UCSD-AML1 (cell line): ENCODE data around the gene SLC22A7.

Experiments
- DNase-seq: peaks from one replicate; lab custom pipeline; 2025; ENCODE audit not compliant: unreplicated experiment; lab: John Stamatoyannopoulos, UW

SLC22A7 gene, protein sequence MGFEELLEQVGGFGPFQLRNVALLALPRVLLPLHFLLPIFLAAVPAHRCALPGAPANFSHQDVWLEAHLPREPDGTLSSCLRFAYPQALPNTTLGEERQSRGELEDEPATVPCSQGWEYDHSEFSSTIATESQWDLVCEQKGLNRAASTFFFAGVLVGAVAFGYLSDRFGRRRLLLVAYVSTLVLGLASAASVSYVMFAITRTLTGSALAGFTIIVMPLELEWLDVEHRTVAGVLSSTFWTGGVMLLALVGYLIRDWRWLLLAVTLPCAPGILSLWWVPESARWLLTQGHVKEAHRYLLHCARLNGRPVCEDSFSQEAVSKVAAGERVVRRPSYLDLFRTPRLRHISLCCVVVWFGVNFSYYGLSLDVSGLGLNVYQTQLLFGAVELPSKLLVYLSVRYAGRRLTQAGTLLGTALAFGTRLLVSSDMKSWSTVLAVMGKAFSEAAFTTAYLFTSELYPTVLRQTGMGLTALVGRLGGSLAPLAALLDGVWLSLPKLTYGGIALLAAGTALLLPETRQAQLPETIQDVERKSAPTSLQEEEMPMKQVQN

GRCh38 chr6:43297644-43298564, at the start of gene SLC22A7:
TSS of gene SLC22A7 (plus strand) at chr6:43298260. CDS start at chr6:43298359, 99 bp downstream.
- DNase-seq = no peak

DNA sequence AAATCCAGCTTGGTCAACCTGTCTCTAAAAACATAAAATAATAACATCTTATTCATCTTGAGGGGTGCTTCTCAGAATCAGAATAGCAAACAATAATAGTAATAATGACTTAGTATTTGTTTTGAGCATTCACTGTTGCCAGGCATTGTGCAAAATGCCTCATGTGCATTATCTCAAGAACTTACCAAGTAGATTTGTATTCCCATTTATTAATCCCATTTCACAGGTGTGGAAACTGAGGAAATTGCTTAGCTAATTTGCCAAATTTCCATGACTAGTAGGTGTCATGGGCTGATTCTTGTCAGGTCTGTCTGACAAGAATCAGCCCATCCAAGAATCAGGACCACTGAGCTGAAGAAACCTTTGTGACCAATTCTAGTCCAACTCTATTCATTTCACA, 49.3 kb upstream of the SLC22A7 start:
- no peak for DNase-seq

GRCh38 chr6:43250992-43251373, 47.1 kb upstream of the SLC22A7 start:
- DNase-seq = no peak

GRCh38 chr6:43253401-43253800, 44.7 kb upstream of the SLC22A7 start:
- DNase-seq = no peak

- no peak for DNase-seq
Measured at GRCh38 chr6:43254138-43254817, 43.8 kb upstream of the SLC22A7 start.

DNA sequence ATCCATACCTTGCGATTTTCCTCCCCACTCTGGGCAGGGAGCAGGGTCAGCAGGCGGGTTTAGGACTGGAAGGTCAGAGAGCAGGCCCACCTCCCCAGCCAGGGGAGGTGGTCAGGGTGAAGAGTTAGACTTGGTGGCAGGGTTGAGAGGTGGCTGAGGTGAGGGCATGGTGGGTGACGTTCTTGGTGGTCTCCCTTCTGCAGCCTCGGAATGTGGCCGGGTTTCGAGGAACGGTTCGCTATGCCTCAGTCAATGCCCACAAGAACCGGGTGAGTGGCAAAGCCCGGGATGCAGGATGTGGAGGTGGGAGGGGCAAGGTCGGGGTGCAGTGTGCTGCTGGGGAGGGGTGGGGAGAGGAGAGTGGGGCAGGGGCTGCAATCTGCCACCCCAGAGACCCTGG, 43.2 kb upstream of the SLC22A7 start:
- no peak for DNase-seq

DNA sequence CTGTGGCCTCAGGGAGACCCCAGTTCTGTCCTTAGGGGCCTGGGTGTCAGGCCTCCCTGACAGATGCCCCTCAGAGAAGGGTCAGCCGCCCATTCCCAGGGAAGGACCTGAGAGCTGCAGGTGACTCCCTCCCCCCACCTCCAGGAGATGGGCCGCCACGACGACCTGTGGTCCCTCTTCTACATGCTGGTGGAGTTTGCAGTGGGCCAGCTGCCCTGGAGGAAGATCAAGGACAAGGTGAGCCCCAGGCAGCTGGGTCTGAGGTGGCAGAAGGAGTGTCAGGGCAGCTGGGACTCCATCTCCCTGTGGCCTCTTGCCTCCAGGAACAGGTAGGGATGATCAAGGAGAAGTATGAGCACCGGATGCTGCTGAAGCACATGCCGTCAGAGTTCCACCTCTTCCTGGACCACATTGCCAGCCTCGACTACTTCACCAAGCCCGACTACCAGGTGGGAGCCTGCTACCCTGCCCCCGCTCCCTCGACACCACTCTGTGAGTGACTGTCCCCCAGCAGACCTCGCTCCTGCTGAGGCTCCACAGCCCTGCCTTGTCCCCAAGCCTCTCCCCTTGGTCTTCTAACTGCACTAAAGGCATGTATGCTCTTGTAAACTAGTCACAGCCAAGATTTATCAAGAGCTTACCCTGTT, 42.5 kb upstream of the SLC22A7 start:
- no peak for DNase-seq

GRCh38 chr6:43256670-43257366, 41.2 kb upstream of the SLC22A7 start:
- DNase-seq = no peak

- no peak for DNase-seq
Measured at GRCh38 chr6:43257367-43258145, 40.5 kb upstream of the SLC22A7 start.

GRCh38 chr6:43258180-43258579, 39.9 kb upstream of the SLC22A7 start:
- DNase-seq = no peak

- no peak for DNase-seq
Measured at GRCh38 chr6:43258807-43259686, 39.0 kb upstream of the SLC22A7 start.

GRCh38 chr6:43260791-43261190, 37.3 kb upstream of the SLC22A7 start:
- DNase-seq = no peak

DNA sequence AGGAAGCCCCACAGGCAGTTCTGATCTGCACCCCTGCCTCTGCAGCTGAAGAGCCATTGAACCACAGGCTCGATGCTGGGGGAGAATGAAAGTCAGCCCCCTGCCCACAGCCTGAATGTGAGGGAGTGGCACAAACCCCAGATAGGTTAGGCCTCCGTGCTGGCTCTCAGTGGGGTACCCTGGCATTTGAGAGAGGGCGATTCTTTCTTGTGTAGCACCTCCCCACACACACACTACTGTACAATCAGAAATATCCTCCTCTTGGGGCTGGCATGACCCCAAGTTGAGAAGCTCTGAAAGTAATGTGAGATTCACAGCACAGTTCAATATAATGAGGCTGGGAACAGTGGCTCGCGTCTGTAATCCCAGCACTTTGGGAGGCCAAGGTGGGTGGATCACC, 36.9 kb upstream of the SLC22A7 start:
- no peak for DNase-seq

- DNase-seq = no peak
Measured at GRCh38 chr6:43262000-43262779, 35.9 kb upstream of the SLC22A7 start.

DNA sequence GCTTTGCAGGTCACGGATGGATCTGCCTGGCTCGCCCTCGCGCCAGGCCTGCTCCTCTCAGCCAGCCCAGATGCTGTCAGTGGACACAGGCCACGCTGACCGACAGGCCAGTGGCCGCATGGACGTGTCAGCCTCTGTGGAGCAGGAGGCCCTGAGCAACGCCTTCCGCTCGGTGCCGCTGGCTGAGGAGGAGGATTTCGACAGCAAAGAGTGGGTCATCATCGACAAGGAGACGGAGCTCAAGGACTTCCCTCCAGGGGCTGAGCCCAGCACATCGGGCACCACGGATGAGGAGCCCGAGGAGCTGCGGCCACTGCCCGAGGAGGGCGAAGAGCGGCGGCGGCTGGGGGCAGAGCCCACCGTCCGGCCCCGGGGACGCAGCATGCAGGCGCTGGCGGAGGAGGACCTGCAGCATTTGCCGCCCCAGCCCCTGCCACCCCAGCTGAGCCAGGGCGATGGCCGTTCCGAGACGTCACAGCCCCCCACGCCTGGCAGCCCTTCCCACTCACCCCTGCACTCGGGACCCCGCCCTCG, 35.2 kb upstream of the SLC22A7 start:
- no peak for DNase-seq

- peak; percentile 80 for DNase-seq
Measured at GRCh38 chr6:43263314-43264178, 34.5 kb upstream of the SLC22A7 start.
